PC-9 (cell line): ENCODE results near the gene LTO1.

Source experiments
- EZH2 ChIP-seq: fragments of 200-600 bp; sonication (generic); IDR thresholded peaks from 2 replicates; pipeline ENCODE4 v1.8.0; 2017; ENCODE audit warnings: antibody characterized with exemption, low read depth
- TF ChIP-seq, protein P1 (sequence below): fragments of 200-600 bp; sonication (generic); conservative IDR thresholded peaks from 2 replicates; pipeline ENCODE4 v1.6.1; 2017; ENCODE audit warnings: mixed run types, antibody characterized with exemption, mild to moderate bottlenecking, moderate library complexity

DNA sequence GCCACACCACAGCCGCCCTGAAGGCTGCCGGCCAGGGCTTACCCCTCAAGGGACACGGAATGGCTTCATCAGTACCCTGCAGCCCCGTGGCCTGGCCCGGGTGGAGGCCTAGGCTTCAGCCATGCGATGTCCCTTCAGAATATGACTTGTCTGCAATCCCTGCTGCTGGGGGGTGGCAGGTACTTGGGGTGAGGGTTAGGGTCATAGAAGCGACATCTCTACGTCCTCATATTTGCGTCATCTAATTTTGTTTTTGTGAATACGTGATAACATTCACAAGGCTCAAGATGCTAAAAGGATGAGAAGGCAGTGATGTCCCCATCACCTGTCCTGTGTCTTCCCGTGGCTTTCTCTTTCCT lies 27.8 kb downstream of the LTO1 start:
- TF ChIP-seq EZH2, result no peak
- TF ChIP-seq, protein P1, sequence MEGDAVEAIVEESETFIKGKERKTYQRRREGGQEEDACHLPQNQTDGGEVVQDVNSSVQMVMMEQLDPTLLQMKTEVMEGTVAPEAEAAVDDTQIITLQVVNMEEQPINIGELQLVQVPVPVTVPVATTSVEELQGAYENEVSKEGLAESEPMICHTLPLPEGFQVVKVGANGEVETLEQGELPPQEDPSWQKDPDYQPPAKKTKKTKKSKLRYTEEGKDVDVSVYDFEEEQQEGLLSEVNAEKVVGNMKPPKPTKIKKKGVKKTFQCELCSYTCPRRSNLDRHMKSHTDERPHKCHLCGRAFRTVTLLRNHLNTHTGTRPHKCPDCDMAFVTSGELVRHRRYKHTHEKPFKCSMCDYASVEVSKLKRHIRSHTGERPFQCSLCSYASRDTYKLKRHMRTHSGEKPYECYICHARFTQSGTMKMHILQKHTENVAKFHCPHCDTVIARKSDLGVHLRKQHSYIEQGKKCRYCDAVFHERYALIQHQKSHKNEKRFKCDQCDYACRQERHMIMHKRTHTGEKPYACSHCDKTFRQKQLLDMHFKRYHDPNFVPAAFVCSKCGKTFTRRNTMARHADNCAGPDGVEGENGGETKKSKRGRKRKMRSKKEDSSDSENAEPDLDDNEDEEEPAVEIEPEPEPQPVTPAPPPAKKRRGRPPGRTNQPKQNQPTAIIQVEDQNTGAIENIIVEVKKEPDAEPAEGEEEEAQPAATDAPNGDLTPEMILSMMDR, result no peak
